ENCODE data around the gene FRS3. TPM values are rescaled to one million over a fixed set of nuclear protein-coding genes. Genes with fewer than 3 reads are reported as not detected.

Gene FRS3
- total and polyA plus RNA-seq, 9 donors = 1.00 to 8.4 (median 6.2) TPM

GRCh38 chr6:41720783-41721182 is 58.9 kb downstream of the FRS3 start:
- Histone ChIP-seq H3K27ac (no peak overlapping the region), H3K4me3 (no peak overlapping the region), H3K27me3 (no peaks in the 10 kb centered on the region), H3K4me1 (ENCODE audit: insufficient read depth) (peaks cover 1% of the 10 kb centered on the region), H3K36me3 (no peaks in the 10 kb centered on the region), H3K9me3 (no peaks in the 10 kb centered on the region)
- DNase-seq = no peak
- intact Hi-C loops (cut with DNase I) = no loop called here
- WGBS, 3 donors = 83 to 92% (median 83%) methylated on average over 2 of the region's 2 CpGs
- no peak for TF ChIP-seq EP300 (IDR thresholded peaks at IDR 0.05)
- TF ChIP-seq, protein P1, sequence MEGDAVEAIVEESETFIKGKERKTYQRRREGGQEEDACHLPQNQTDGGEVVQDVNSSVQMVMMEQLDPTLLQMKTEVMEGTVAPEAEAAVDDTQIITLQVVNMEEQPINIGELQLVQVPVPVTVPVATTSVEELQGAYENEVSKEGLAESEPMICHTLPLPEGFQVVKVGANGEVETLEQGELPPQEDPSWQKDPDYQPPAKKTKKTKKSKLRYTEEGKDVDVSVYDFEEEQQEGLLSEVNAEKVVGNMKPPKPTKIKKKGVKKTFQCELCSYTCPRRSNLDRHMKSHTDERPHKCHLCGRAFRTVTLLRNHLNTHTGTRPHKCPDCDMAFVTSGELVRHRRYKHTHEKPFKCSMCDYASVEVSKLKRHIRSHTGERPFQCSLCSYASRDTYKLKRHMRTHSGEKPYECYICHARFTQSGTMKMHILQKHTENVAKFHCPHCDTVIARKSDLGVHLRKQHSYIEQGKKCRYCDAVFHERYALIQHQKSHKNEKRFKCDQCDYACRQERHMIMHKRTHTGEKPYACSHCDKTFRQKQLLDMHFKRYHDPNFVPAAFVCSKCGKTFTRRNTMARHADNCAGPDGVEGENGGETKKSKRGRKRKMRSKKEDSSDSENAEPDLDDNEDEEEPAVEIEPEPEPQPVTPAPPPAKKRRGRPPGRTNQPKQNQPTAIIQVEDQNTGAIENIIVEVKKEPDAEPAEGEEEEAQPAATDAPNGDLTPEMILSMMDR (IDR thresholded peaks at IDR 0.05) = no peak
- TF ChIP-seq POLR2A (IDR thresholded peaks at IDR 0.05) = no peak

GRCh38 chr6:41720262-41720620 is 59.5 kb downstream of the FRS3 start:
- Histone ChIP-seq H3K27me3 (no peaks in the 10 kb centered on the region), H3K36me3 (no peaks in the 10 kb centered on the region), H3K4me3 (no peak overlapping the region), H3K9me3 (no peaks in the 10 kb centered on the region), H3K4me1 (ENCODE audit: insufficient read depth) (peaks cover 1% of the 10 kb centered on the region), H3K27ac (no peak overlapping the region)
- WGBS, 3 donors = 81 to 88% (median 86%) methylated on average over 3 of the region's 3 CpGs
- DNase-seq = no peak
- intact Hi-C loops (cut with DNase I) = no loop called here
- no peak for TF ChIP-seq EP300 (IDR thresholded peaks at IDR 0.05)
- TF ChIP-seq, protein P1 (IDR thresholded peaks at IDR 0.05) = no peak
- no peak for TF ChIP-seq POLR2A (IDR thresholded peaks at IDR 0.05)

Small RNA genes lying within 50 kb of the gene (small RNA-seq; reads per million reads assigned to genes)
- gene AL365205.2 = not detected
- gene AL365205.3 = not detected

Other genes starting within 250 kb of the FRS3 start
- 10 to 100 TPM in 5 of 7 donors, 1 to 10 TPM in 2; 4.8 to 37.4 (median 22.3) TPM for gene FOXP4, start 233.5 kb downstream of the FRS3 start, total RNA-seq
- 10 to 100 TPM in 1 of 2 donors, 1 to 10 TPM in 1; 2.3 to 13.3 TPM for gene FOXP4, start 233.5 kb downstream of the FRS3 start, polyA plus RNA-seq
- 10 to 100 TPM in 5 of 7 donors, 1 to 10 TPM in 2; 7.4 to 24.4 (median 20.4) TPM for gene MDFI, start 141.4 kb downstream of the FRS3 start, total RNA-seq
- 10 to 100 TPM in 1 of 2 donors, 1 to 10 TPM in 1; 3.8 to 24.0 TPM for gene MDFI, start 141.4 kb downstream of the FRS3 start, polyA plus RNA-seq
- 10 to 100 TPM in 4 of 7 donors, 1 to 10 TPM in 3; 7.3 to 14.9 (median 10.3) TPM for gene TFEB, start 44.3 kb downstream of the FRS3 start, total RNA-seq
- gene TFEB, start 44.3 kb downstream of the FRS3 start, polyA plus RNA-seq = 1 to 10 TPM; 2.8 to 6.9 TPM
- under 1 TPM in 2 of 7 donors, not detected in 5; 0.53 to 0.94 TPM for gene PGC, start 32.5 kb downstream of the FRS3 start, total RNA-seq
- gene PGC, start 32.5 kb downstream of the FRS3 start, polyA plus RNA-seq = under 1 TPM in 1 of 2 donors, not detected in 1; 0.81 TPM
- gene PRICKLE4, start 882 bp upstream of the FRS3 start, total RNA-seq = 1 to 10 TPM; 1.6 to 7.3 (median 3.7) TPM
- 1 to 10 TPM; 1.5 to 3.0 TPM for gene PRICKLE4, start 882 bp upstream of the FRS3 start, polyA plus RNA-seq
- gene TOMM6, start 7.8 kb upstream of the FRS3 start, total RNA-seq = 100 to 1,000 TPM; 105 to 167 (median 144) TPM
- gene TOMM6, start 7.8 kb upstream of the FRS3 start, polyA plus RNA-seq = 100 to 1,000 TPM; 210 to 244 TPM
- gene USP49, start 115.5 kb upstream of the FRS3 start, total RNA-seq = 1 to 10 TPM; 2.4 to 5.1 (median 4.7) TPM
- gene USP49, start 115.5 kb upstream of the FRS3 start, polyA plus RNA-seq = 1 to 10 TPM; 2.0 to 2.7 TPM
- 10 to 100 TPM in 5 of 7 donors, 1 to 10 TPM in 2; 8.4 to 20.0 (median 13.1) TPM for gene MED20, start 141.2 kb upstream of the FRS3 start, total RNA-seq
- gene MED20, start 141.2 kb upstream of the FRS3 start, polyA plus RNA-seq = 10 to 100 TPM in 1 of 2 donors, 1 to 10 TPM in 1; 7.2 to 15.1 TPM
- gene BYSL, start 141.6 kb upstream of the FRS3 start, total RNA-seq = 10 to 100 TPM in 5 of 7 donors, 1 to 10 TPM in 2; 4.8 to 29.2 (median 14.8) TPM
- gene BYSL, start 141.6 kb upstream of the FRS3 start, polyA plus RNA-seq = 1 to 10 TPM; 8.5 TPM
- 100 to 1,000 TPM in 1 of 7 donors, 10 to 100 TPM in 6; 22.7 to 217 (median 58.4) TPM for gene CCND3, start 161.9 kb upstream of the FRS3 start, total RNA-seq
- gene CCND3, start 161.9 kb upstream of the FRS3 start, polyA plus RNA-seq = 10 to 100 TPM; 23.9 to 52.8 TPM